HUES48 (cell line): Measurements from ENCODE around the gene BOD1.

Source experiments
- H3K27ac ChIP-seq: one replicate; pipeline ENCODE4 v1.7.0; 2013; ENCODE audit warnings: low read depth, low read length, inconsistent platforms
- H3K27me3 ChIP-seq: 2 replicates; pipeline ENCODE4 v1.6.1; 2013; ENCODE audit warnings: mild to moderate bottlenecking, low read length; ENCODE audit not compliant: control insufficient read depth, insufficient read depth
- H3K36me3 ChIP-seq: 2 replicates; pipeline ENCODE4 v1.6.1; 2013; ENCODE audit warnings: low read length; ENCODE audit not compliant: control insufficient read depth, insufficient read depth
- H3K4me1 ChIP-seq: 2 replicates; pipeline ENCODE4 v1.6.1; 2013; ENCODE audit warnings: mild to moderate bottlenecking, low read length; ENCODE audit not compliant: control insufficient read depth, insufficient read depth
- H3K4me3 ChIP-seq: 2 replicates; pipeline ENCODE4 v1.5.1; 2013; ENCODE audit warnings: mild to moderate bottlenecking, low read depth, low read length
- H3K9ac ChIP-seq: 2 replicates; pipeline ENCODE4 v1.6.1; 2013; ENCODE audit warnings: mild to moderate bottlenecking, low read depth, low read length, moderate library complexity
- H3K9me3 ChIP-seq: 2 replicates; pipeline ENCODE4 v1.6.1; 2013; ENCODE audit warnings: low read length; ENCODE audit not compliant: control insufficient read depth, insufficient read depth

Gene BOD1

GRCh38 chr5:173625673-173626504 is 9.4 kb upstream of the BOD1 start:
- no peak overlapping the region for H3K9ac ChIP-seq

GRCh38 chr5:173625261-173625660 is 8.8 kb upstream of the BOD1 start:
- peaks cover 22% of the 10 kb centered on the region for H3K4me1 ChIP-seq
- no peak overlapping the region for H3K9ac ChIP-seq
- no peaks in the 10 kb centered on the region for H3K36me3 ChIP-seq
- no peaks in the 10 kb centered on the region for H3K9me3 ChIP-seq
- H3K4me3 ChIP-seq = no peak overlapping the region
- no peaks in the 10 kb centered on the region for H3K27me3 ChIP-seq
- H3K27ac ChIP-seq = no peak overlapping the region

More at GRCh38 chr5:173625673-173626504, 9.4 kb upstream of the BOD1 start:
- Histone ChIP-seq H3K27ac (no peak overlapping the region), H3K27me3 (no peaks in the 10 kb centered on the region), H3K36me3 (no peaks in the 10 kb centered on the region), H3K4me3 (no peak overlapping the region), H3K4me1 (peaks cover 22% of the 10 kb centered on the region), H3K9me3 (no peaks in the 10 kb centered on the region)

GRCh38 chr5:173624282-173624681 is 7.8 kb upstream of the BOD1 start:
- no peak overlapping the region for H3K4me3 ChIP-seq
- H3K9ac ChIP-seq = no peak overlapping the region
- H3K27me3 ChIP-seq = no peaks in the 10 kb centered on the region
- no peak overlapping the region for H3K27ac ChIP-seq
- H3K9me3 ChIP-seq = no peaks in the 10 kb centered on the region
- peaks cover 22% of the 10 kb centered on the region for H3K4me1 ChIP-seq
- no peaks in the 10 kb centered on the region for H3K36me3 ChIP-seq

- Histone ChIP-seq H3K36me3 (no peaks in the 10 kb centered on the region), H3K4me1 (peaks cover 22% of the 10 kb centered on the region), H3K27ac (no peak overlapping the region), H3K27me3 (no peaks in the 10 kb centered on the region), H3K9ac (no peak overlapping the region), H3K4me3 (no peak overlapping the region), H3K9me3 (no peaks in the 10 kb centered on the region)
Measured at GRCh38 chr5:173623789-173624188, 7.3 kb upstream of the BOD1 start.

- no peaks in the 10 kb centered on the region for H3K9me3 ChIP-seq
- H3K9ac ChIP-seq = no peak overlapping the region
Measured at GRCh38 chr5:173623296-173623771, 6.9 kb upstream of the BOD1 start.

GRCh38 chr5:173622183-173623047 is 6.0 kb upstream of the BOD1 start:
- peaks cover 10% of the 10 kb centered on the region for H3K4me1 ChIP-seq
- no peak overlapping the region for H3K4me3 ChIP-seq
- H3K27ac ChIP-seq = no peak overlapping the region
- no peaks in the 10 kb centered on the region for H3K36me3 ChIP-seq
- H3K27me3 ChIP-seq = no peaks in the 10 kb centered on the region
- no peaks in the 10 kb centered on the region for H3K9me3 ChIP-seq
- no peak overlapping the region for H3K9ac ChIP-seq

More at GRCh38 chr5:173623296-173623771, 6.9 kb upstream of the BOD1 start:
- H3K36me3 ChIP-seq = no peaks in the 10 kb centered on the region
- no peak overlapping the region for H3K27ac ChIP-seq
- peaks cover 17% of the 10 kb centered on the region for H3K4me1 ChIP-seq
- no peaks in the 10 kb centered on the region for H3K27me3 ChIP-seq
- H3K4me3 ChIP-seq = no peak overlapping the region

- no peak overlapping the region for H3K9ac ChIP-seq
- no peak overlapping the region for H3K4me3 ChIP-seq
- no peaks in the 10 kb centered on the region for H3K9me3 ChIP-seq
- no peaks in the 10 kb centered on the region for H3K27me3 ChIP-seq
- H3K4me1 ChIP-seq = peaks cover 9% of the 10 kb centered on the region
- no peak overlapping the region for H3K27ac ChIP-seq
- H3K36me3 ChIP-seq = no peaks in the 10 kb centered on the region
Measured at GRCh38 chr5:173620784-173621183, 4.3 kb upstream of the BOD1 start.

GRCh38 chr5:173618927-173619519 is 2.6 kb upstream of the BOD1 start:
- Histone ChIP-seq H3K4me3 (no peak overlapping the region), H3K9ac (no peak overlapping the region), H3K4me1 (peaks cover 23% of the 10 kb centered on the region), H3K27me3 (no peaks in the 10 kb centered on the region), H3K27ac (no peak overlapping the region), H3K36me3 (peaks cover 3% of the 10 kb centered on the region; the same call in 1 of the 2 replicates), H3K9me3 (no peaks in the 10 kb centered on the region)

- peaks cover 33% of the 10 kb centered on the region for H3K36me3 ChIP-seq
- H3K27me3 ChIP-seq = no peaks in the 10 kb centered on the region
- peak overlapping the region; percentile 95 for H3K27ac ChIP-seq
- no peaks in the 10 kb centered on the region for H3K9me3 ChIP-seq
- H3K4me1 ChIP-seq = peaks cover 27% of the 10 kb centered on the region
- peak overlapping the region; percentile 99 for H3K4me3 ChIP-seq
- H3K9ac ChIP-seq = peak overlapping the region; percentile 93
Measured at GRCh38 chr5:173615884-173616576, 420 bp downstream of the BOD1 start.

GRCh38 chr5:173614591-173614990 is 1.9 kb downstream of the BOD1 start:
- Histone ChIP-seq H3K9ac (no peak overlapping the region), H3K4me1 (peaks cover 27% of the 10 kb centered on the region), H3K4me3 (peak overlapping the region; percentile 99), H3K27ac (no peak overlapping the region), H3K9me3 (no peaks in the 10 kb centered on the region), H3K27me3 (no peaks in the 10 kb centered on the region), H3K36me3 (peaks cover 48% of the 10 kb centered on the region)
